GM12878 (cell line): Measurements from ENCODE around the gene SPDL1. TPM values are rescaled to one million over a fixed set of nuclear protein-coding genes. Genes with fewer than 3 reads are reported as not detected.

Experiments used
- BHLHE40 ChIP-seq, 2 experiments: fragments of 450-650 bp in 1 of 2; IDR thresholded peaks; 2 replicates each; pipeline ENCODE4 v1.6.1; 2011 to 2017; ENCODE audit warnings: low read depth in 2 of 2, borderline replicate concordance in 1 of 2, improper control_type of control experiment in 1 of 2, low read length in 1 of 2, mild to moderate bottlenecking in 1 of 2
- CREM ChIP-seq: IDR thresholded peaks from 2 replicates; pipeline ENCODE4 v1.6.1; 2014; ENCODE audit warnings: antibody characterized with exemption, low read depth
- HCFC1 ChIP-seq: fragments of 150-350 bp; IDR thresholded peaks from 2 replicates; pipeline ENCODE4 v1.6.1; 2014; ENCODE audit warnings: low read length
- KLF5 ChIP-seq: fragments of 450-650 bp; IDR thresholded peaks from 2 replicates; pipeline ENCODE4 v1.6.1; 2014; ENCODE audit warnings: mild to moderate bottlenecking; ENCODE audit not compliant: partially characterized antibody
- LARP7 ChIP-seq: fragments of 450-650 bp; IDR thresholded peaks from 2 replicates; pipeline ENCODE4 v1.6.1; 2017; ENCODE audit warnings: mild to moderate bottlenecking
- MTA2 ChIP-seq: fragments of 450-650 bp; IDR thresholded peaks from 2 replicates; pipeline ENCODE4 v1.6.1; 2016; ENCODE audit warnings: low read depth, mild to moderate bottlenecking, moderate library complexity
- NKRF ChIP-seq: fragments of 450-650 bp; conservative IDR thresholded peaks from 2 replicates; pipeline ENCODE4 v1.6.1; 2017; ENCODE audit warnings: mild to moderate bottlenecking, moderate library complexity
- NR2F1 ChIP-seq: fragments of 450-650 bp; conservative IDR thresholded peaks from 2 replicates; pipeline ENCODE4 v1.6.1; 2017; ENCODE audit warnings: mild to moderate bottlenecking
- POLR2A ChIP-seq: IDR thresholded peaks from 2 replicates; pipeline ENCODE4 v1.6.1; 2011; ENCODE audit warnings: low read depth, mild to moderate bottlenecking, low read length
- RAD51 ChIP-seq: fragments of 450-650 bp; IDR thresholded peaks from 2 replicates; pipeline ENCODE4 v1.6.1; 2016; ENCODE audit warnings: moderate library complexity, mild to moderate bottlenecking, inconsistent platforms
- RBBP5 ChIP-seq: fragments of 200-600 bp; sonication (generic); conservative IDR thresholded peaks from 2 replicates; pipeline ENCODE4 v1.6.1; 2016
- RELB ChIP-seq: fragments of 450-650 bp; IDR thresholded peaks from 2 replicates; pipeline ENCODE4 v1.6.1; 2017; ENCODE audit warnings: low read depth, mild to moderate bottlenecking, moderate library complexity
- RUNX3 ChIP-seq: IDR thresholded peaks from 2 replicates; pipeline ENCODE4 v1.6.1; 2012; ENCODE audit warnings: low read length, inconsistent platforms
- SIX5 ChIP-seq: IDR thresholded peaks from 2 replicates; pipeline ENCODE4 v1.6.1; 2011; ENCODE audit warnings: mild to moderate bottlenecking, low read depth, low read length, moderate library complexity; ENCODE audit not compliant: severe bottlenecking
- ZNF592 ChIP-seq: fragments of 450-650 bp; IDR thresholded peaks from 2 replicates; pipeline ENCODE4 v1.6.1; 2017; ENCODE audit warnings: mild to moderate bottlenecking, moderate library complexity
- ZNF687 ChIP-seq: fragments of 450-650 bp; IDR thresholded peaks from 2 replicates; pipeline ENCODE4 v1.6.1; 2017; ENCODE audit warnings: mild to moderate bottlenecking, moderate library complexity
- polyA plus RNA-seq, 11 experiments: library from polyadenylated mRNA; depleted of rRNA in 4 of 11; unstranded in 6 of 11; stranded (reverse) in 5 of 11; fragments of >200 nt; fragmentation: Nextera tagmentation in 4 of 11; fragmentation: Illumina TruSeq in 1 of 11; extraction: Ambion mirVana in 4 of 11; extraction: Trizol in 1 of 11; gene quantifications; 1 replicate in 1 of 11; 2 replicates in 10 of 11; pipeline versions ENCODE4 v1.2.1 to v1.2.3, GENCODE V29; 2011 to 2016; ENCODE audit warnings: inconsistent platforms in 2 of 11, missing spikeins in 2 of 11, low read depth in 1 of 11
- total RNA-seq, 4 experiments: library from RNA; depleted of rRNA in 3 of 4; stranded (reverse); fragments of >200 nt in 3 of 4; fragmentation: Illumina TruSeq in 1 of 4; extraction: Trizol in 1 of 4; gene quantifications; 2 replicates each; pipeline versions ENCODE4 v1.2.1 to v1.2.3, GENCODE V29; 2013 to 2021

The SPDL1 gene
- total and polyA plus RNA-seq, 10 of the 15 experiments (the other 5 are each of a cell fraction or from before 2014, with no cell fraction given) = 34.2 to 69.9 (median 46.0) TPM

GRCh38 chr5:169637549-169638121 is 54.1 kb downstream of the SPDL1 start (continued):
- peak; percentile 98 for TF ChIP-seq ZNF687
- TF ChIP-seq LARP7 = peak; percentile 67; the same call in 1 of the 2 replicates
- TF ChIP-seq KLF5 = no peak
- TF ChIP-seq ZNF592 = peak; percentile 68; the same call in 1 of the 2 replicates
- no peak for TF ChIP-seq HCFC1
- TF ChIP-seq NR2F1 = peak; percentile 81
- TF ChIP-seq RELB = peak; percentile 33; the same call in 1 of the 2 replicates
- TF ChIP-seq SIX5 = peak; percentile 32
- 0 out of 2 replicates have a peak, but pooled peaks have one; percentile 16 for TF ChIP-seq NKRF
- peak in 1 of 2 experiments; percentile 31; a peak in 1 of 4 replicates for TF ChIP-seq BHLHE40 (IDR thresholded peaks at IDR 0.05; ENCODE audit: borderline replicate concordance in 1 of 2, low read depth in 2 of 2, low read length in 1 of 2)
- peak; percentile 28; the same call in 1 of the 2 replicates for TF ChIP-seq CREM
- TF ChIP-seq RUNX3 = peak; percentile 87
- peak; percentile 12; the same call in 1 of the 2 replicates for TF ChIP-seq POLR2A
- TF ChIP-seq MTA2 = peak; percentile 43; the same call in 1 of the 2 replicates
- peak; percentile 42; the same call in 1 of the 2 replicates for TF ChIP-seq RAD51
- TF ChIP-seq RBBP5 = no peak
